ENCODE data around the gene LEF1.

GRCh38 chr4:108043526-108043925, 125.2 kb downstream of the LEF1 start:
- TF ChIP-seq CTCF (IDR thresholded peaks at IDR 0.05) (no peak), POLR2A (IDR thresholded peaks at IDR 0.05) (no peak), POLR2AphosphoS5 (IDR thresholded peaks at IDR 0.05) (no peak)
